Caco-2 (cell line): ENCODE results near the gene TSHZ2. TPM values are rescaled to one million over a fixed set of nuclear protein-coding genes. Genes with fewer than 3 reads are reported as not detected.

Source experiments
- BruUV-seq: library from RNA; stranded (reverse); fragments of 400-500 nt; replicated peaks from 2 replicates; lab custom pipeline; 2021; lab: Mats Ljungman, UMichigan
- CTCF ChIA-PET: fragments of 300-600 bp; sonication (Branson Sonifier 250); formaldehyde crosslinking; loops from one replicate; lab custom pipeline; 2022; ENCODE audit warnings: antibody characterized with exemption; lab: Charles Lee
- POLR2A ChIA-PET: fragments of 300-600 bp; sonication (Branson Sonifier 250); formaldehyde crosslinking; loops from one replicate; lab custom pipeline; 2022; ENCODE audit warnings: antibody characterized with exemption; lab: Charles Lee
- DNase-seq, 2 experiments: peaks; one replicate each; pipeline versions ENCODE4 v3.0.0 to v3.0.0-alpha.2; 2020 to 2022
- H3K27me3 ChIP-seq: replicated peaks from 2 replicates; pipeline ENCODE4 v1.6.0; 2011; ENCODE audit warnings: low read length; ENCODE audit not compliant: control insufficient read depth, insufficient read depth
- H3K36me3 ChIP-seq: 2 replicates; pipeline ENCODE4 v1.5.1; 2011; ENCODE audit warnings: low read length; ENCODE audit not compliant: control insufficient read depth, insufficient read depth
- H3K4me1 ChIP-seq: fragments of 250-450 bp; sonication (Bioruptor Pico); 2 replicates; pipeline ENCODE4 v1.5.1; 2020; ENCODE audit warnings: mild to moderate bottlenecking
- H3K4me3 ChIP-seq: 2 replicates; pipeline ENCODE4 v1.5.1; 2011; ENCODE audit warnings: low read depth, mild to moderate bottlenecking, control low read depth, low read length
- H3K9me3 ChIP-seq: fragments of 250-450 bp; sonication (Bioruptor Pico); 2 replicates; pipeline ENCODE4 v1.5.1; 2020; ENCODE audit warnings: mild to moderate bottlenecking, moderate library complexity
- H3K27ac Mint-ChIP-seq: one replicate; pipeline ENCODE4 v1.8.0; 2022; ENCODE audit warnings: mixed read lengths; ENCODE audit not compliant: unreplicated experiment
- H3K27me3 Mint-ChIP-seq: one replicate; pipeline ENCODE4 v1.8.0; 2022; ENCODE audit warnings: mixed read lengths; ENCODE audit not compliant: insufficient read depth, unreplicated experiment
- H3K36me3 Mint-ChIP-seq: one replicate; pipeline ENCODE4 v1.8.0; 2022; ENCODE audit warnings: mild to moderate bottlenecking, mixed read lengths; ENCODE audit not compliant: insufficient read depth, unreplicated experiment
- H3K4me1 Mint-ChIP-seq: one replicate; pipeline ENCODE4 v1.8.0; 2022; ENCODE audit warnings: low read depth, mixed read lengths; ENCODE audit not compliant: unreplicated experiment
- H3K4me3 Mint-ChIP-seq: one replicate; pipeline ENCODE4 v1.8.0; 2022; ENCODE audit warnings: mild to moderate bottlenecking, moderate library complexity, mixed read lengths; ENCODE audit not compliant: unreplicated experiment
- H3K9me3 Mint-ChIP-seq: one replicate; pipeline ENCODE4 v1.8.0; 2022; ENCODE audit warnings: mixed read lengths; ENCODE audit not compliant: unreplicated experiment
- intact Hi-C: fragments of 100-400 bp; cut with micrococcal nuclease; formaldehyde crosslinking; loops from one replicate; pipeline ENCODE4 v1.10.0; 2022; ENCODE audit not compliant: unreplicated experiment
- total RNA-seq: library from RNA; stranded (reverse); gene quantifications from 2 replicates; pipeline ENCODE4 v1.2.3, GENCODE V29; 2022
- TF ChIP-seq, protein P1 (sequence below), 2 experiments: fragments of 200-600 bp in 1 of 2; IDR thresholded peaks; 1 replicate in 1 of 2; 2 replicates in 1 of 2; pipeline versions ENCODE4 v1.5.1 to v1.8.0; 2011 to 2022; ENCODE audit warnings: antibody characterized with exemption in 1 of 2, control low read depth in 1 of 2, inconsistent platforms in 1 of 2, low read depth in 1 of 2, low read length in 1 of 2, mild to moderate bottlenecking in 1 of 2, moderate library complexity in 1 of 2; ENCODE audit not compliant: insufficient read depth in 1 of 2, severe bottlenecking in 1 of 2, unreplicated experiment in 1 of 2

TSHZ2 gene
- total RNA-seq, 1 experiment from 2014 or later, result 0.07 TPM

DNA sequence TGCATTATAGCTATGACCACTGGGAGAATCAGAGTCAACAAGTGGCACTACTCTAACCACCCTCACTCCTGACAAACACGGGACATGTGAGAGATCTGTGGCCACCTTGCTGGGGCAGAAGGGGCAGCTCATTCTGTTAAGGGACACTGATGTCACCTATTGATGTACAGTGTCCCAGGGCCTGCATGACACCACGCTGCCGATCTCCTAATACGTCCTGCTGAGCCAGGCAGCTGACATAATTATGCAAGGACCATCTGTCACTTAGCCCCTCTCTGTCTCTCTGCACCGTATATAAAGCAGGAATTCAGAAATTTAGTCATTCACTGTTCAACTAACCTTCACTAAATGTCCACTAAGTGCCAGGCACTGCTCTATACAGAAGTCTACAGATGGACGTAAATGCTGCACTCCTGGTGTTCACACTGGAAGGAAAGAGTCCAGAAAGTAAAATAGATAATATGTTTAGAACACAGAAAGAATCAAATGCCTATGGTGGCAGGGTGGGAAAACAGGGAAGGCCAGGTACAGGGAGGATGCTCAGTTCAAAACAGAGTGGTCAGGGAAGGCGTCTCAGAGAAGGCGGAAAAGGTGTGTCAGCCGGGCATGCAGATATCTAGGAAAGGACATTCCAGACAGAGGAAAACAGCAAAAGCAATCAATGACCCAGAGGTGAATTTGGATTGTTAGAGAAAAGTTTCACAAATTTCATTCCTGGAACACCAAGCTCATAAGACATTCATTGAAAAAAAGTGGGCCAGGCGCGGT, 447.7 kb downstream of the TSHZ2 start:
- no peaks in the 10 kb centered on the region for H3K4me1 Mint-ChIP-seq
- H3K27ac Mint-ChIP-seq, result no peak overlapping the region
- no peaks in the 10 kb centered on the region for H3K27me3 ChIP-seq
- no peaks in the 10 kb centered on the region for H3K9me3 ChIP-seq
- TF ChIP-seq, protein P1, sequence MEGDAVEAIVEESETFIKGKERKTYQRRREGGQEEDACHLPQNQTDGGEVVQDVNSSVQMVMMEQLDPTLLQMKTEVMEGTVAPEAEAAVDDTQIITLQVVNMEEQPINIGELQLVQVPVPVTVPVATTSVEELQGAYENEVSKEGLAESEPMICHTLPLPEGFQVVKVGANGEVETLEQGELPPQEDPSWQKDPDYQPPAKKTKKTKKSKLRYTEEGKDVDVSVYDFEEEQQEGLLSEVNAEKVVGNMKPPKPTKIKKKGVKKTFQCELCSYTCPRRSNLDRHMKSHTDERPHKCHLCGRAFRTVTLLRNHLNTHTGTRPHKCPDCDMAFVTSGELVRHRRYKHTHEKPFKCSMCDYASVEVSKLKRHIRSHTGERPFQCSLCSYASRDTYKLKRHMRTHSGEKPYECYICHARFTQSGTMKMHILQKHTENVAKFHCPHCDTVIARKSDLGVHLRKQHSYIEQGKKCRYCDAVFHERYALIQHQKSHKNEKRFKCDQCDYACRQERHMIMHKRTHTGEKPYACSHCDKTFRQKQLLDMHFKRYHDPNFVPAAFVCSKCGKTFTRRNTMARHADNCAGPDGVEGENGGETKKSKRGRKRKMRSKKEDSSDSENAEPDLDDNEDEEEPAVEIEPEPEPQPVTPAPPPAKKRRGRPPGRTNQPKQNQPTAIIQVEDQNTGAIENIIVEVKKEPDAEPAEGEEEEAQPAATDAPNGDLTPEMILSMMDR (IDR thresholded peaks at IDR 0.05; ENCODE audit: insufficient read depth in 1 of 2, low read depth in 1 of 2, low read length in 1 of 2, severe bottlenecking in 1 of 2, unreplicated experiment in 1 of 2), result no peak
- H3K36me3 Mint-ChIP-seq, result no peaks in the 10 kb centered on the region
- no peak for DNase-seq
- H3K9me3 Mint-ChIP-seq, result peaks cover 8% of the 10 kb centered on the region
- H3K4me3 Mint-ChIP-seq, result no peak overlapping the region
- H3K4me1 ChIP-seq, result no peaks in the 10 kb centered on the region
- intact Hi-C loops, result no loop called here
- ChIA-PET POLR2A (no interaction called here), CTCF (interaction anchor here (3.2 kb wide), 1 partner anchor 128 kb away, joined by 9 read pairs; no protein-coding TSS in a partner anchor)
- H3K4me3 ChIP-seq, result no peak overlapping the region
- H3K36me3 ChIP-seq, result no peaks in the 10 kb centered on the region
- no TSS peak for BruUV-seq
- peaks cover 3% of the 10 kb centered on the region for H3K27me3 Mint-ChIP-seq

DNA sequence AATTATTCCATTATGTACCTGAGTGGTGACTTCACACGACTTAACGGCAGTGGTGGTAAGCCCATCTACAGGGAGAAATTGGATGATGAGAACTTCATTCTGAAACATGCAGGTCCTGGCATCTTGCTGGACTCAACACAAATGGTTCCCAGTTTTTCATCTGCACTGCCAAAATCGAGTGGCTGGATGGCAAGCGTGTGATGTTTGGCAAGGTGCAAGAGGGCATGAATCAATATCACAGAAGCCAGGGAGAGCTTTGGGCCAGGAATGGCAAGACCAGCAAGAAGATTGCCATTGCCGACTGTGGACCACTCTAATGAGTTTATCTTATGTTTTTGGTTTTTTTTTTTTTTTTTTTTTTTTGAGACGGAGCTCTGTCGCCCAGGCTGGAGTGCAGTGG, 449.2 kb downstream of the TSHZ2 start:
- Histone ChIP-seq H3K36me3 (no peaks in the 10 kb centered on the region), H3K4me1 (no peaks in the 10 kb centered on the region), H3K4me3 (no peak overlapping the region), H3K9me3 (no peaks in the 10 kb centered on the region), H3K27me3 (no peaks in the 10 kb centered on the region)
- TF ChIP-seq, protein P1 (IDR thresholded peaks at IDR 0.05; ENCODE audit: insufficient read depth in 1 of 2, low read depth in 1 of 2, low read length in 1 of 2, severe bottlenecking in 1 of 2, unreplicated experiment in 1 of 2), result no peak
- Mint-ChIP-seq H3K4me3 (no peak overlapping the region), H3K9me3 (peaks cover 22% of the 10 kb centered on the region), H3K36me3 (no peaks in the 10 kb centered on the region), H3K4me1 (no peaks in the 10 kb centered on the region), H3K27ac (no peak overlapping the region), H3K27me3 (peaks cover 3% of the 10 kb centered on the region)
- no TSS peak for BruUV-seq
- intact Hi-C loops, result no loop called here
- no peak for DNase-seq
- POLR2A ChIA-PET, result interaction anchor here (0.6 kb wide), 1 partner anchor 44 kb away, joined by 5 read pairs; no protein-coding TSS in a partner anchor
- CTCF ChIA-PET, result interaction anchor here (0.6 to 0.8 kb wide), 2 partner anchors 129 to 606 kb away, joined by 3 read pairs; no protein-coding TSS in a partner anchor

DNA sequence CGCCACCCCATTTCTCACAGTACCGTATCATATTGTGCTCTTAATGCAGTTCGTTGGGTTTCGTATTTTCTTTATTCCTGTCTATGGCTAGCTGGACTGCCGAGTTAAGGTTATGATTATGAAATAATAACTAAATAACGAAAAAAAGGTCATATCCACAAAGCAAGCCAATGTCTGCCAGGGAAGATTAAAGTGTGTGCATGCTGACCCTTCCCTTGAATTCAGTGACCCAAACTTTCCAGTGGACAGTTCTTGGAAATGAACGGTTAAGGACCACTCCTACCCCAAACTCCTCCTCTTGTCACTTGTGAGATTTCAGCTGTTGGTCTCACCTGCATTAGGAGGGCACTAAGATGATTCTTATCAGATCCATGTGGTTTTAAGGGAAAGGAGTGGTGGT, 449.9 kb downstream of the TSHZ2 start:
- TF ChIP-seq, protein P1 (IDR thresholded peaks at IDR 0.05; ENCODE audit: insufficient read depth in 1 of 2, low read depth in 1 of 2, low read length in 1 of 2, severe bottlenecking in 1 of 2, unreplicated experiment in 1 of 2), result no peak
- H3K9me3 Mint-ChIP-seq, result peaks cover 29% of the 10 kb centered on the region
- POLR2A ChIA-PET, result interaction anchor here (0.6 kb wide), 1 partner anchor 44 kb away, joined by 5 read pairs; no protein-coding TSS in a partner anchor
- no peaks in the 10 kb centered on the region for H3K9me3 ChIP-seq
- intact Hi-C loops, result no loop called here
- no peak overlapping the region for H3K4me3 Mint-ChIP-seq
- no peaks in the 10 kb centered on the region for H3K36me3 ChIP-seq
- DNase-seq, result no peak
- H3K4me1 Mint-ChIP-seq, result no peaks in the 10 kb centered on the region
- H3K36me3 Mint-ChIP-seq, result no peaks in the 10 kb centered on the region
- H3K27me3 Mint-ChIP-seq, result peaks cover 3% of the 10 kb centered on the region
- H3K27ac Mint-ChIP-seq, result no peak overlapping the region
- BruUV-seq, result no TSS peak
- CTCF ChIA-PET, result interaction anchor here (0.6 kb wide), 1 partner anchor 605 kb away, joined by 3 read pairs; no protein-coding TSS in a partner anchor
- no peaks in the 10 kb centered on the region for H3K4me1 ChIP-seq
- H3K27me3 ChIP-seq, result no peaks in the 10 kb centered on the region
- H3K4me3 ChIP-seq, result no peak overlapping the region
